Right atrium auricular region (tissue), 2 donors: ENCODE results near the gene EDDM3A. TPM values are rescaled to one million over a fixed set of nuclear protein-coding genes. Genes with fewer than 3 reads are reported as not detected.

ENCODE experiments used
- DNase-seq: peaks from one replicate; pipeline ENCODE4 v3.0.0-alpha.2; 2019; ENCODE audit warnings: low spot score
- H3K27ac ChIP-seq, 2 donors: fragments of 200-600 bp; sonication (generic); 1 replicate in 1 of 2; 2 replicates in 1 of 2; pipeline ENCODE4 v1.5.1; 2016 to 2019
- H3K27me3 ChIP-seq, 2 donors: fragments of 200-600 bp; sonication (generic); one replicate each; pipeline versions ENCODE4 v1.5.1 to v1.6.0; 2017 to 2019
- H3K36me3 ChIP-seq: fragments of 200-600 bp; sonication (generic); one replicate; pipeline ENCODE4 v1.5.1; 2016
- H3K4me1 ChIP-seq, 2 donors: fragments of 200-600 bp; sonication (generic); one replicate each; pipeline versions ENCODE4 v1.5.1 to v1.6.0; 2017 to 2019
- H3K4me3 ChIP-seq, 2 donors: fragments of 200-600 bp; sonication (generic); 1 replicate in 1 of 2; 2 replicates in 1 of 2; pipeline ENCODE4 v1.5.1; 2017 to 2019; ENCODE audit warnings: mild to moderate bottlenecking in 1 of 2, moderate library complexity in 1 of 2
- H3K9me3 ChIP-seq, 2 donors: fragments of 200-600 bp; sonication (generic); one replicate each; pipeline ENCODE4 v1.5.1; 2019
- total RNA-seq, 2 donors: library from RNA; depleted of rRNA; stranded (reverse); fragments of >200 nt; gene quantifications; one replicate each; pipeline ENCODE4 v1.1.0, GENCODE V29; 2016
- TF ChIP-seq, protein P1 (sequence below), 2 donors: fragments of 200-600 bp; sonication (generic); IDR thresholded peaks; one replicate each; pipeline ENCODE4 v1.5.1; 2019; ENCODE audit warnings: antibody characterized with exemption in 2 of 2

Gene EDDM3A, protein sequence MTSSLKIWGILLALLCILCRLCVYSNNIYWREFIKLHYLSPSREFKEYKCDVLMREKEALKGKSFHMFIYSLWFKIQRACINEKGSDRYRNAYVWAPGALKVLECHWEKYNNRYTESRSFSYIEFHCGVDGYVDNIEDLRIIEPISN
- not detected for total RNA-seq

DNA sequence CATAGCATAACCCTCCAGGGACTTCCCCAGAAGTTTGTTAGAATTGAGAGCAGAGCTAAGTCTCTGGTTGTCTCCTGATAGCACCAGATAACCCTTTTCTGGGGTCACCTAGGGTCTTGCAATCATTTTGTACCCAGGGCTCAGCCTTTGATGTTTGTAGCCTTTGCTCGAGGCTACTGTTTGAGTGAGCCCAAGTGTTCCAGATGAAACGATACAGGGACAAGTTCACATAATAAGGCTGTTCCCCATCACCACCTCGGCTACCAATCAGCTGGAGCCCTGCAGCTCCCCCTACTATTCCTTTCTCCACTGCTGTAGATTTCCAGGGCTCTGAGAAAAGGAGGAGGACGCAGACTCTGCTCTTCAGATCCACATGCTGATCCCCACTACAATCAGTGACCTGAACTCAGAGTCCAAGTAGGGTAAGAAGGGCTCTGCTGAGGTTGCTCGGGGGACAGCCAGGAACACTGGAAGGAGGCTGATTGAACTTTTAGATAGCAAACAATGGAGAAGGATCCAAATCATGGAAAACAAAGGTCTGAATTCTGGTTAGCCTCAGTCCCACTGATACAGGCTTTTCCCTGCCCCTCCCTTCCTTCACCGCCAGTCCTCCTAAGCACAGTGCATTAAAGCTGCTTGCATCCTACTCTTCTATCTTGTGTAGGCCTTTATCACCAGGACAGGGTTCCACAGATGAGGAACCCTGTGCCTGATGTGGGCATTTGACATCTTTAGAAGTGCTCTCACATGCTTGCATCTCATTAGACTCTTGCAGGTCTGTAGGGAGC lies at the start of gene EDDM3A:
Gene EDDM3A (plus strand): TSS at position 317 of the 788 bp plus-strand sequence. CDS start 1,694 bp downstream, outside the sequence.
- TF ChIP-seq, protein P1, sequence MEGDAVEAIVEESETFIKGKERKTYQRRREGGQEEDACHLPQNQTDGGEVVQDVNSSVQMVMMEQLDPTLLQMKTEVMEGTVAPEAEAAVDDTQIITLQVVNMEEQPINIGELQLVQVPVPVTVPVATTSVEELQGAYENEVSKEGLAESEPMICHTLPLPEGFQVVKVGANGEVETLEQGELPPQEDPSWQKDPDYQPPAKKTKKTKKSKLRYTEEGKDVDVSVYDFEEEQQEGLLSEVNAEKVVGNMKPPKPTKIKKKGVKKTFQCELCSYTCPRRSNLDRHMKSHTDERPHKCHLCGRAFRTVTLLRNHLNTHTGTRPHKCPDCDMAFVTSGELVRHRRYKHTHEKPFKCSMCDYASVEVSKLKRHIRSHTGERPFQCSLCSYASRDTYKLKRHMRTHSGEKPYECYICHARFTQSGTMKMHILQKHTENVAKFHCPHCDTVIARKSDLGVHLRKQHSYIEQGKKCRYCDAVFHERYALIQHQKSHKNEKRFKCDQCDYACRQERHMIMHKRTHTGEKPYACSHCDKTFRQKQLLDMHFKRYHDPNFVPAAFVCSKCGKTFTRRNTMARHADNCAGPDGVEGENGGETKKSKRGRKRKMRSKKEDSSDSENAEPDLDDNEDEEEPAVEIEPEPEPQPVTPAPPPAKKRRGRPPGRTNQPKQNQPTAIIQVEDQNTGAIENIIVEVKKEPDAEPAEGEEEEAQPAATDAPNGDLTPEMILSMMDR (IDR thresholded peaks at IDR 0.05): no peak
- no peaks in the 10 kb centered on the region for H3K36me3 ChIP-seq
- no peak for DNase-seq
- H3K27ac ChIP-seq: no peak within 1 kb of the TSS
- H3K4me3 ChIP-seq: no peak within 1 kb of the TSS
- no peaks in the 10 kb centered on the region for H3K4me1 ChIP-seq
- H3K9me3 ChIP-seq: no peaks in the 10 kb centered on the region
- no peaks in the 10 kb centered on the region for H3K27me3 ChIP-seq

DNA sequence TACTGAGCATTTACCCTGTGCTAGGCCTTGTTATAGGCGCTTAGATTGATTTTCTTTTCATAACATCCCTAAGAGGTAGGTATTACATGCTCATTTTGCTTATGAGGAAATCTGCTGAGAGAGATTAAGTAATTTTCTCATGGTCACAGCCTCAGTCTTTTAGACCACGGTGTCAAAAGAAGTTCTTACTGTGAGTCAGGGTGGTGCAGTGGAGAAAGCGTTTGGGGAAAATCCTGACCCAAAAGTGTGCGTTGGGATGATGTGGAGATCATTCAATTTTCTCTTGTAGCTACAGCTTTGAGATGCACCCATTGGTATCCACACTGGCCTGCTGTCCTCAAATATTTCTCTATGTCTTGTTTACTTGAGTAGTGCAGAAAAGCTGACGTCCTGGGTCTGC lies 48.9 kb upstream of the EDDM3A start:
- no peaks in the 10 kb centered on the region for H3K36me3 ChIP-seq
- no peak for DNase-seq
- TF ChIP-seq, protein P1 (IDR thresholded peaks at IDR 0.05): no peak

DNA sequence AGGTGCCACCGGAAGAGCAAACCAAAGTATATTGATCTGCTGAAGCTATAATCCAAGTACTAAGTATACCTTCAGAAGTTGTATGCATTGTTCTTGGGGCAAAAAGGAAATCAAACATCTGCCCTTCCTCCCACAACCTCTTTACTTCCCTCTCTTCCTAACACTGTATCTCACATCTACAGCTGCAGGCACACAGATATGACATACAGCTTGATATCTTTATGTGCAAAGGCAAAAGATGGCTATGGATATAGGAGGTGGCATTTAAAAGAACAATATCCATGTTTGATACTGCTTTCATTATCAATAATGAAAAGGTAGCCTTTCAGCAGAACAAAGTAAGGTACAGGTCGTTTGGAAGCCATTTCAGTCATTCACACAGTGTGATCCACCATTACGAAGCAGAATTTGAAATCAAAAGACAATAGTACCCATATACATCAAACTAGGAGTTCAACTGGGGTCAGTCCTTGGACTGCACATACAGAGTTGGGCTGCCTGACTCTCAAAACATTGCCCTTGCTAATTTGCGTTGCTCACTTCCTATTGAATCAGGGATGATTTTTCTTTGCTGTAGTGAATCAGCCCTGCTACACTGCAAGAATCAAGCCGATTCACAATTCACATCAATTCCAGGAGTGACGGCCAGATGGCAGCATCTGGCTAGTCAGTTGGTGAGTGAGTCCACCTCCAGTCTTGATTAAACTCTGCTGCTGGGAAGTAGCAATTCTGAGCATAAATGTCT lies 48.2 kb upstream of the EDDM3A start:
- Histone ChIP-seq H3K4me3 (no peak overlapping the region), H3K36me3 (no peaks in the 10 kb centered on the region), H3K27ac (no peak overlapping the region), H3K27me3 (no peaks in the 10 kb centered on the region), H3K9me3 (no peaks in the 10 kb centered on the region), H3K4me1 (no peaks in the 10 kb centered on the region)
- TF ChIP-seq, protein P1 (IDR thresholded peaks at IDR 0.05): peak; percentile 38 to 86
- DNase-seq: peak; percentile 76

More for the DNA sequence above, 48.9 kb upstream of the EDDM3A start:
- Histone ChIP-seq H3K4me3 (no peak overlapping the region), H3K27ac (no peak overlapping the region), H3K27me3 (no peaks in the 10 kb centered on the region), H3K9me3 (no peaks in the 10 kb centered on the region), H3K4me1 (no peaks in the 10 kb centered on the region)

DNA sequence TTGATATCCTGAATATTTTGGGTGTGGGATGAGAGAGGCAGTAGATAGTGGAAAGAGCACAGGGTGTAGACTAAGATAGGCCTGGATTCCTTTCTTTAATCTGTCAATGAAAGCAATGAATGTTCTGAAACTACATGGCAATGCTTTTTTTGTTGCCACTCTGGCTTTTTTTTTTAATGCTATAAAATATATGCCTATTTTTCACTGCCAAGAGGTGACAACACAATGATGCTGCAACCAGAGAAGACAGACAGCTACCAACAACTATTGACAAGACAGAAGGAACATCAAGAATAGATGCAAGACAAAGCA lies 47.7 kb upstream of the EDDM3A start:
- H3K27me3 ChIP-seq: no peaks in the 10 kb centered on the region
- no peaks in the 10 kb centered on the region for H3K4me1 ChIP-seq
- DNase-seq: no peak
- H3K9me3 ChIP-seq: no peaks in the 10 kb centered on the region
- no peak overlapping the region for H3K27ac ChIP-seq
- H3K4me3 ChIP-seq: no peak overlapping the region
- TF ChIP-seq, protein P1 (IDR thresholded peaks at IDR 0.05): peak in 1 of 2 donors; percentile 22
- no peaks in the 10 kb centered on the region for H3K36me3 ChIP-seq

DNA sequence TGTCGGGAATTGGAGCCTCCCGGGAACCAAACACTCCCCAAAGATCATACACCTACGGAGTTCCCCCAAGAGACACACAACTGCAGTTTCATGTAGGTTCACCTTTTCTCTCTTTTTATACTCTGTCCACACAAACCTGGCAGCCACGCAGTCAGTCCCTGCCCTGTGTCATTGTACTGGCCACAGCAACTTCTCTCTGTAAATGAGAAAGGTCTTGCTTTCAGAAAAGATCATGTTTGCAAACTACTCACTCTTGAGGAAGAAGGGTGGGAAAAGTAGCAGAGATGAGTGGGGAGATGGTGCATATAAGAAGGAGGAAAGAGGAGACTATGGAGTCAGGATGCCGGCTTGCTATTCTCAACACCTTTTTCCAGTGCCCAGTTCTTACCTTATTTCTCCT lies 46.8 kb upstream of the EDDM3A start:
- Histone ChIP-seq H3K27me3 (no peaks in the 10 kb centered on the region), H3K9me3 (no peaks in the 10 kb centered on the region), H3K36me3 (no peaks in the 10 kb centered on the region), H3K27ac (no peak overlapping the region), H3K4me1 (no peaks in the 10 kb centered on the region), H3K4me3 (no peak overlapping the region)
- TF ChIP-seq, protein P1 (IDR thresholded peaks at IDR 0.05): no peak
- no peak for DNase-seq
